Central memory CD8-positive, alpha-beta T cell (primary cell): ENCODE results near the gene KIRREL3.

ENCODE experiments used
- ATAC-seq: fragments of 150-1000 bp; cut with Tn5 transposase; replicated peaks from 2 replicates; pipeline ENCODE4 v1.10.0; 2022; ENCODE audit warnings: mild to moderate bottlenecking, moderate FRiP score, moderate number of reproducible peaks; ENCODE audit not compliant: poor library complexity, severe bottlenecking; ENCODE audit errors: extremely low read depth
- DNase-seq, 2 donors: peaks; one replicate each; pipeline ENCODE4 v3.0.0; 2021; ENCODE audit warnings: low spot score in 2 of 2
- H3K27ac Mint-ChIP-seq: one replicate; pipeline ENCODE4 v1.8.0; 2022; ENCODE audit warnings: low read depth, mild to moderate bottlenecking, moderate library complexity, mixed read lengths
- H3K27me3 Mint-ChIP-seq: one replicate; pipeline ENCODE4 v1.8.0; 2022; ENCODE audit warnings: mixed read lengths
- H3K36me3 Mint-ChIP-seq: one replicate; pipeline ENCODE4 v1.8.0; 2022; ENCODE audit warnings: mild to moderate bottlenecking, moderate library complexity, mixed read lengths; ENCODE audit not compliant: insufficient read depth
- H3K4me1 Mint-ChIP-seq: one replicate; pipeline ENCODE4 v1.8.0; 2022; ENCODE audit warnings: mixed read lengths
- H3K4me3 Mint-ChIP-seq: one replicate; pipeline ENCODE4 v1.8.0; 2022; ENCODE audit warnings: mild to moderate bottlenecking, moderate library complexity, mixed read lengths
- H3K9me3 Mint-ChIP-seq: one replicate; pipeline ENCODE4 v1.8.0; 2022; ENCODE audit warnings: mixed read lengths

KIRREL3 gene

DNA sequence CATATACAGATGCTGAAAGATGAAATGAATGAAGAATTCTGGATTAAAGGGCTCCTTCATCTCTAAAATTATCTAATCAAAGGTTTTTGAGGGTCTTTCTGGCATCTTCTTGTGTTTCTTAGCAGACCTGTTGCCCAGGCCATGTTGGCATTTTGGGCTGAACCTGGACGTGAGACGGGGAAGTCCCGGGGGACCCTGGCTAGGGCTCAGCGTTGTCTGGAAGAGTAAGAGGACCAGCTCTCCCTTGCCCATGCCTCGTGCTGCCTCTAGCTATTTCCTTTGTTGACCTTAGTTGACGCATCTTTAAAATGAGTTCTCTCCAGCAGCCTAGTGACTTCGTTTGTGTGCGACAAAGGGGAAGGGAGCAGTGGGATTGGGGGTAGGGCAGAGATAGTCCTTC lies 492.9 kb downstream of the KIRREL3 start:
- Mint-ChIP-seq H3K36me3 (no peaks in the 10 kb centered on the region), H3K4me1 (no peaks in the 10 kb centered on the region), H3K27me3 (peaks cover 70% of the 10 kb centered on the region), H3K9me3 (no peaks in the 10 kb centered on the region), H3K4me3 (no peak overlapping the region), H3K27ac (no peak overlapping the region)
- DNase-seq (no peak), ATAC-seq (no peak)

- Mint-ChIP-seq H3K27ac (no peak overlapping the region), H3K4me1 (no peaks in the 10 kb centered on the region), H3K27me3 (peaks cover 65% of the 10 kb centered on the region), H3K4me3 (no peak overlapping the region), H3K36me3 (no peaks in the 10 kb centered on the region), H3K9me3 (no peaks in the 10 kb centered on the region)
- DNase-seq = no peak
- ATAC-seq = no peak
Measured at GRCh38 chr11:126506789-126507188, 493.8 kb downstream of the KIRREL3 start.

GRCh38 chr11:126502982-126503381 lies 497.6 kb downstream of the KIRREL3 start:
- H3K27me3 Mint-ChIP-seq = peaks cover 65% of the 10 kb centered on the region

GRCh38 chr11:126502159-126502558 lies 498.4 kb downstream of the KIRREL3 start:
- no peaks in the 10 kb centered on the region for H3K36me3 Mint-ChIP-seq
- no peak overlapping the region for H3K27ac Mint-ChIP-seq
- DNase-seq (no peak), ATAC-seq (no peak)
- no peaks in the 10 kb centered on the region for H3K9me3 Mint-ChIP-seq
- no peaks in the 10 kb centered on the region for H3K4me1 Mint-ChIP-seq
- no peak overlapping the region for H3K4me3 Mint-ChIP-seq
- peaks cover 62% of the 10 kb centered on the region for H3K27me3 Mint-ChIP-seq

More at GRCh38 chr11:126502982-126503381, 497.6 kb downstream of the KIRREL3 start:
- H3K9me3 Mint-ChIP-seq = no peaks in the 10 kb centered on the region
- DNase-seq = no peak
- H3K27ac Mint-ChIP-seq = no peak overlapping the region
- H3K4me3 Mint-ChIP-seq = no peak overlapping the region
- ATAC-seq = no peak
- no peaks in the 10 kb centered on the region for H3K4me1 Mint-ChIP-seq
- no peaks in the 10 kb centered on the region for H3K36me3 Mint-ChIP-seq

GRCh38 chr11:126501641-126502040 lies 498.9 kb downstream of the KIRREL3 start:
- Mint-ChIP-seq H3K4me3 (no peak overlapping the region), H3K27me3 (peaks cover 66% of the 10 kb centered on the region), H3K9me3 (no peaks in the 10 kb centered on the region), H3K4me1 (no peaks in the 10 kb centered on the region), H3K36me3 (no peaks in the 10 kb centered on the region), H3K27ac (no peak overlapping the region)
- ATAC-seq (no peak), DNase-seq (no peak)

DNA sequence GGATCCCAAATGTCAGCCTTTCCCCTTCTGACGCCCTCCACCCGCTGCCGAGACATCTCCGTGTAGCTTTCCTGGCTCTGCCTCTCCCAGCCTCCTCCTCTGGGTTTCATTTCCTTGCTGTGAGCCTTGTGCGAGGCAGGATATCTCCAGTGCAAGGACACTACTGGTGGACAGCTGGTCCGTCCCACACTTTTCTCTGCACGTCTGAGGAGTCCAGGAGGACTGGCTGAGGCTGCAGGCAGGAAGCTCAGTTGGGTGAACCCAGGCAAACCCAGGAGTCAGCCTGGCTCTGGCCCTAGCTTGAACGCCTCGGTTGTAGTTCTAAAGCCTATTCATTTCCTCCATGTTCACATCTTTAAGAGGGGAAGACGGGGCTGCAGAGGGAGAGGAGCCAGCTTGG lies 499.6 kb downstream of the KIRREL3 start:
- ATAC-seq = no peak
- Mint-ChIP-seq H3K27ac (no peak overlapping the region), H3K36me3 (no peaks in the 10 kb centered on the region), H3K4me1 (no peaks in the 10 kb centered on the region), H3K9me3 (no peaks in the 10 kb centered on the region), H3K27me3 (peaks cover 73% of the 10 kb centered on the region), H3K4me3 (no peak overlapping the region)
- DNase-seq = no peak

DNA sequence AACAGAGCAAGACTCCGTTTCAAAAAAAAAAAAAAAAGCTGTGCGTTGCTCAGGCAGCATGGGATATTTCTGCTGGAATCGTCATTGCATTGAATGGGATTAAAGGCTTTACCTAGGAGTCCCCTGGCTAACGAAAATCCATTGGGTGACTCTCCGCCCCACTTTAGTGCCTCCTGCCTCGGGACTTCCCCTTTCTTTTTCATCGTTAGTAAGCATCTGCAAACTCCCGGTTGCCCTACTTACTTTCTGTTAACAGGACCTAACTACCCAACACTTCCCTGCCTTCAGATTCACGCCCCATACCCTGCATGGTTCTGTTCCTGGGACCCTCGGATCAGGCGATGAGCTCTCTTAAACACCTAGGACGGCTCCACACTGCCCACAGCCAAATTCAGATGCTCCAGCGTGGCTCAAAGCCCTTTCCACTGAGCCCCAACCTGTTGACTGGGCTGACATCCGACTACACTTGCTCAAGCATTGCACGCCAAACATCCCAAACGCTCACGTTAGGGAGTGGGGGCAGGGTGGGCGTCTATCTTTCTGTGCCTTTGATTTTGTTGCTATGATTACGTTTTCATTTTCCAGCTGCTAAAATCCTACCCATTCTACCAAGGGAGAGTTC lies 501.3 kb downstream of the KIRREL3 start:
- Mint-ChIP-seq H3K27ac (no peak overlapping the region), H3K4me3 (no peak overlapping the region), H3K27me3 (peaks cover 77% of the 10 kb centered on the region)

DNA sequence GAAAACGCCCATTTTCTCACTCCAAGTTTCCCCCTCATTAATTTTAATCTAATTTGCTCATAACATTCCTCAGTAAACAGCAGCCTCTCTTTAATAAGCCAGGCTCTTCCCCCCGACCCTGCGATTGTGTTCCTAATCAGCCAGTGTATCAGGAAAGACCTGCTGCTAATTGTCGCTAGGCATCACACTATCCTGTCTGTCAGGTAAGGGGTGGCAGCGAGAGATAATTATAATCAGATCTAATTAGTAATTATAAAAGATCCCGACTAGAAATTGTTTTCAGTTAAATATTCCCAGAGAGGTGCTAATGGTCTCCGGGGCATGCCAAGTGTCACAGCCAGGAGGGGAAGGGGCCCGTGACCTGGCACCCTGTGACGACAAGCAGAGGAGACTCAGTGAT lies 502.3 kb downstream of the KIRREL3 start:
- no peak for DNase-seq
- ATAC-seq = no peak
- H3K27me3 Mint-ChIP-seq = peaks cover 67% of the 10 kb centered on the region
- H3K27ac Mint-ChIP-seq = no peak overlapping the region
- no peaks in the 10 kb centered on the region for H3K36me3 Mint-ChIP-seq
- no peak overlapping the region for H3K4me3 Mint-ChIP-seq
- H3K4me1 Mint-ChIP-seq = no peaks in the 10 kb centered on the region
- H3K9me3 Mint-ChIP-seq = no peaks in the 10 kb centered on the region

More for the DNA sequence above, 501.3 kb downstream of the KIRREL3 start:
- ATAC-seq (no peak), DNase-seq (no peak)
- Mint-ChIP-seq H3K4me1 (no peaks in the 10 kb centered on the region), H3K9me3 (no peaks in the 10 kb centered on the region), H3K36me3 (no peaks in the 10 kb centered on the region)

GRCh38 chr11:126497581-126498122 lies 502.9 kb downstream of the KIRREL3 start:
- H3K27me3 Mint-ChIP-seq = peaks cover 65% of the 10 kb centered on the region
- H3K36me3 Mint-ChIP-seq = no peaks in the 10 kb centered on the region
- H3K4me1 Mint-ChIP-seq = no peaks in the 10 kb centered on the region
- H3K27ac Mint-ChIP-seq = no peak overlapping the region
- ATAC-seq = no peak
- DNase-seq = no peak
- no peak overlapping the region for H3K4me3 Mint-ChIP-seq
- H3K9me3 Mint-ChIP-seq = no peaks in the 10 kb centered on the region

- Mint-ChIP-seq H3K27me3 (peaks cover 66% of the 10 kb centered on the region), H3K4me1 (no peaks in the 10 kb centered on the region), H3K4me3 (no peak overlapping the region), H3K27ac (no peak overlapping the region), H3K36me3 (no peaks in the 10 kb centered on the region), H3K9me3 (no peaks in the 10 kb centered on the region)
- ATAC-seq (no peak), DNase-seq (no peak)
Measured at GRCh38 chr11:126496576-126497337, 503.8 kb downstream of the KIRREL3 start.

- no peaks in the 10 kb centered on the region for H3K9me3 Mint-ChIP-seq
- H3K27me3 Mint-ChIP-seq = peaks cover 54% of the 10 kb centered on the region
- DNase-seq = no peak
- H3K36me3 Mint-ChIP-seq = no peaks in the 10 kb centered on the region
- no peak overlapping the region for H3K27ac Mint-ChIP-seq
- H3K4me3 Mint-ChIP-seq = no peak overlapping the region
- no peaks in the 10 kb centered on the region for H3K4me1 Mint-ChIP-seq
- ATAC-seq = no peak
Measured at GRCh38 chr11:126495281-126496220, 505.0 kb downstream of the KIRREL3 start.

- Mint-ChIP-seq H3K4me1 (no peaks in the 10 kb centered on the region), H3K27ac (no peak overlapping the region)
Measured at GRCh38 chr11:126494831-126495230, 505.7 kb downstream of the KIRREL3 start.

More at GRCh38 chr11:126494831-126495230, 505.7 kb downstream of the KIRREL3 start:
- no peak for DNase-seq
- peaks cover 51% of the 10 kb centered on the region for H3K27me3 Mint-ChIP-seq
- H3K4me3 Mint-ChIP-seq = no peak overlapping the region
- ATAC-seq = no peak
- no peaks in the 10 kb centered on the region for H3K36me3 Mint-ChIP-seq
- no peaks in the 10 kb centered on the region for H3K9me3 Mint-ChIP-seq
